B cell (primary cell): Measurements from ENCODE around the gene TGFA.

ENCODE experiments used
- EZH2 ChIP-seq: IDR thresholded peaks from 2 replicates; pipeline ENCODE4 v1.6.1; 2012; ENCODE audit warnings: borderline replicate concordance, low read depth, mild to moderate bottlenecking, moderate library complexity, low read length; ENCODE audit not compliant: insufficient read depth, poor library complexity, severe bottlenecking
- TF ChIP-seq, protein P1 (sequence below): fragments of 200-600 bp; IDR thresholded peaks from one replicate; pipeline ENCODE4 v1.8.0; 2022; ENCODE audit warnings: antibody characterized with exemption, mild to moderate bottlenecking

- TF ChIP-seq, protein P1, sequence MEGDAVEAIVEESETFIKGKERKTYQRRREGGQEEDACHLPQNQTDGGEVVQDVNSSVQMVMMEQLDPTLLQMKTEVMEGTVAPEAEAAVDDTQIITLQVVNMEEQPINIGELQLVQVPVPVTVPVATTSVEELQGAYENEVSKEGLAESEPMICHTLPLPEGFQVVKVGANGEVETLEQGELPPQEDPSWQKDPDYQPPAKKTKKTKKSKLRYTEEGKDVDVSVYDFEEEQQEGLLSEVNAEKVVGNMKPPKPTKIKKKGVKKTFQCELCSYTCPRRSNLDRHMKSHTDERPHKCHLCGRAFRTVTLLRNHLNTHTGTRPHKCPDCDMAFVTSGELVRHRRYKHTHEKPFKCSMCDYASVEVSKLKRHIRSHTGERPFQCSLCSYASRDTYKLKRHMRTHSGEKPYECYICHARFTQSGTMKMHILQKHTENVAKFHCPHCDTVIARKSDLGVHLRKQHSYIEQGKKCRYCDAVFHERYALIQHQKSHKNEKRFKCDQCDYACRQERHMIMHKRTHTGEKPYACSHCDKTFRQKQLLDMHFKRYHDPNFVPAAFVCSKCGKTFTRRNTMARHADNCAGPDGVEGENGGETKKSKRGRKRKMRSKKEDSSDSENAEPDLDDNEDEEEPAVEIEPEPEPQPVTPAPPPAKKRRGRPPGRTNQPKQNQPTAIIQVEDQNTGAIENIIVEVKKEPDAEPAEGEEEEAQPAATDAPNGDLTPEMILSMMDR: no peak
- no peak for TF ChIP-seq EZH2
These were observed 85.5 kb downstream of the TGFA start for GRCh38 chr2:70467831-70468779.
